ENCODE data around the gene WDR44. TPM values are rescaled to one million over a fixed set of nuclear protein-coding genes. Genes with fewer than 3 reads are reported as not detected.

The WDR44 gene
- total RNA-seq, 1 experiment from 2014 or later: 16.2 TPM

- no peak for TF ChIP-seq CTCF (conservative IDR thresholded peaks at IDR 0.05; ENCODE audit: low read depth, low read length)
- TF ChIP-seq EZH2 (IDR thresholded peaks at IDR 0.05; ENCODE audit: low read length, unreplicated experiment): no peak
- no peak for TF ChIP-seq EZH2phosphoT487 (IDR thresholded peaks at IDR 0.05; ENCODE audit: borderline replicate concordance, low read length)
- Histone ChIP-seq H3K4me2 (ENCODE audit: low read length) (no peak overlapping the region), H3K27ac (ENCODE audit: low read length) (no peak overlapping the region), H3K4me1 (ENCODE audit: insufficient read depth, low read length) (no peaks in the 10 kb centered on the region), H3K79me2 (ENCODE audit: low read length) (no peaks in the 10 kb centered on the region), H3K27me3 (ENCODE audit: low read length) (no peaks in the 10 kb centered on the region), H3F3A (ENCODE audit: low read length, unreplicated experiment) (no peaks in the 10 kb centered on the region), H3K9me3 (ENCODE audit: low read length) (no peaks in the 10 kb centered on the region), H2AFZ (ENCODE audit: low read length) (no peak overlapping the region), H3K36me3 (ENCODE audit: low read depth, low read length) (no peaks in the 10 kb centered on the region), H3K9ac (ENCODE audit: low read length) (no peak overlapping the region), H3K9me2 (replicated peaks; ENCODE audit: low read length) (no peaks in the 10 kb centered on the region), H4K20me1 (ENCODE audit: low read length) (no peaks in the 10 kb centered on the region), H3K4me3 (ENCODE audit: low read length) (no peak overlapping the region)
- ChIA-PET CTCF (no interaction called here), POLR2A (ENCODE audit: unreplicated experiment) (no interaction called here)
- no TSS peak for BruUV-seq (replicated peaks)
- intact Hi-C loops (cut with micrococcal nuclease): no loop called here
- DNase-seq (no peak), ATAC-seq (no peak)
Observed at GRCh38 chrX:118420462-118420861, 74.6 kb downstream of the WDR44 start.

DNA sequence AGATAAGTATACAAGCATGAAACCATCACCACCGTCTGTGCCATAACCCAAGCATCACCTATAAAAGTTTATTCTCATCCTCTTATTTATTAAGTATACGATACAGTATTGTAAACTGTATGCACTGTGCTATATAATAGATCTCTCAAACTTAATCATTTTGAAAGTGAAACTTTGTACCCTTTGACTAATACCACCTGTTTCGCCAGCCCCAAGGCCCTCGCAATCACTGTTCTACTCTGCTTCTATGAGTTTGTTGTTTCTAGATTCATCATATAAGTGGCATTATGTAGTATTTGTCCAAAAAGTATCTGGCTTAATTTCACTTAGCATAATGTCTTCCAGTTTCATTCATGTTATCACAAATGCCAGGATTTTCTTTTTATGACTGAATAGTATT, 77.7 kb downstream of the WDR44 start:
- Histone ChIP-seq H3K79me2 (ENCODE audit: low read length) (no peaks in the 10 kb centered on the region), H3K27me3 (ENCODE audit: low read length) (no peaks in the 10 kb centered on the region), H3K9me2 (replicated peaks; ENCODE audit: low read length) (no peaks in the 10 kb centered on the region), H3K9ac (ENCODE audit: low read length) (no peak overlapping the region), H3K4me3 (ENCODE audit: low read length) (no peak overlapping the region), H3K36me3 (ENCODE audit: low read depth, low read length) (no peaks in the 10 kb centered on the region), H3F3A (ENCODE audit: low read length, unreplicated experiment) (no peaks in the 10 kb centered on the region), H3K9me3 (ENCODE audit: low read length) (no peaks in the 10 kb centered on the region), H3K4me2 (ENCODE audit: low read length) (no peak overlapping the region), H2AFZ (ENCODE audit: low read length) (no peak overlapping the region), H4K20me1 (ENCODE audit: low read length) (no peaks in the 10 kb centered on the region), H3K4me1 (ENCODE audit: insufficient read depth, low read length) (no peaks in the 10 kb centered on the region), H3K27ac (ENCODE audit: low read length) (no peak overlapping the region)
- no peak for ATAC-seq
- intact Hi-C loops (cut with micrococcal nuclease): no loop called here
- no peak for DNase-seq
- CTCF ChIA-PET: no interaction called here
- no TSS peak for BruUV-seq (replicated peaks)
- POLR2A ChIA-PET (ENCODE audit: unreplicated experiment): no interaction called here
- TF ChIP-seq EZH2 (IDR thresholded peaks at IDR 0.05; ENCODE audit: low read length, unreplicated experiment) (no peak), EZH2phosphoT487 (IDR thresholded peaks at IDR 0.05; ENCODE audit: borderline replicate concordance, low read length) (no peak), CTCF (conservative IDR thresholded peaks at IDR 0.05; ENCODE audit: low read depth, low read length) (no peak)

DNA sequence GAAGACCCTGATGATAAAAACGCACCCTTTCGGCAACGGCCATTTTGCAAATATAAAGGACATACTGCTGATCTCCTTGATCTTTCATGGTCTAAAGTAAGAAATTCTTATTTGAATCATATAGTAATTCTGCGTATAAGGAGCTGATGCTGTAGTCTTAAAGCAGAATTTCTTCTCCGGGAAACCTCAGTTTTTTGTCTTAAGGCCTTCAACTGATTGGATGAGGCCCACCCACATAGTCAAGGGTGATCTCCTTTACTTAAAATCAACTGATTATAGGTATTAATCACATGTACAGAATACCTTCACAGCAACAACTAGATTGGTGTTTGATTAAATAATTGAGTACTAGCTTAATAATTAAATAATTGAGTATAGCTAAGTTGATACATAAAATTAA, 86.9 kb downstream of the WDR44 start:
- no peak for DNase-seq
- Histone ChIP-seq H3K36me3 (ENCODE audit: low read depth, low read length) (no peaks in the 10 kb centered on the region; the same call in 1 of the 2 replicates), H3K9ac (ENCODE audit: low read length) (no peak overlapping the region), H3K4me2 (ENCODE audit: low read length) (no peak overlapping the region), H3K27ac (ENCODE audit: low read length) (no peak overlapping the region), H3K9me3 (ENCODE audit: low read length) (no peaks in the 10 kb centered on the region), H3K9me2 (replicated peaks; ENCODE audit: low read length) (no peaks in the 10 kb centered on the region), H3K4me3 (ENCODE audit: low read length) (no peak overlapping the region), H3K4me1 (ENCODE audit: insufficient read depth, low read length) (no peaks in the 10 kb centered on the region), H3K79me2 (ENCODE audit: low read length) (no peaks in the 10 kb centered on the region), H4K20me1 (ENCODE audit: low read length) (no peaks in the 10 kb centered on the region), H3F3A (ENCODE audit: low read length, unreplicated experiment) (no peaks in the 10 kb centered on the region), H2AFZ (ENCODE audit: low read length) (no peak overlapping the region), H3K27me3 (ENCODE audit: low read length) (no peaks in the 10 kb centered on the region)
- ATAC-seq: no peak
- intact Hi-C loops (cut with micrococcal nuclease): no loop called here
- BruUV-seq (replicated peaks): no TSS peak
- TF ChIP-seq EZH2 (IDR thresholded peaks at IDR 0.05; ENCODE audit: low read length, unreplicated experiment): no peak
- no peak for TF ChIP-seq EZH2phosphoT487 (IDR thresholded peaks at IDR 0.05; ENCODE audit: borderline replicate concordance, low read length)
- no peak for TF ChIP-seq CTCF (conservative IDR thresholded peaks at IDR 0.05; ENCODE audit: low read depth, low read length)
- CTCF ChIA-PET: no interaction called here
- POLR2A ChIA-PET (ENCODE audit: unreplicated experiment): no interaction called here

Measured in PC-3 (cell line).